ENCODE results near the gene SIRPD. TPM values are rescaled to one million over a fixed set of nuclear protein-coding genes. Genes with fewer than 3 reads are reported as not detected.

Gene SIRPD
- not detected for total RNA-seq
- polyA plus RNA-seq, result under 1 TPM in 2 of 4 donors, not detected in 2; 0.10 to 0.16 TPM

GRCh38 chr20:1557605-1558004 lies at the start of gene SIRPD:
SIRPD (minus strand) TSS chr20:1557705; CDS start chr20:1557653, 52 bp downstream.
- no peak within 1 kb of the TSS for H3K27ac ChIP-seq (ENCODE audit: insufficient read depth, low read length, poor library complexity, severe bottlenecking)
- Mint-ChIP-seq H3K9me3 (peaks cover 0 to 5% (median 3%) of the 10 kb centered on the region in 7 donors), H3K4me3 (no peak within 1 kb of the TSS), H3K27ac (peak within 1 kb of the TSS in 2 of 3 donors; percentile 68 to 79), H3K36me3 (peaks cover 31% of the 10 kb centered on the region), H3K4me1 (peaks cover 6 to 9% (median 7%) of the 10 kb centered on the region in 4 donors), H3K27me3 (no peaks in the 10 kb centered on the region)
- no peak within 1 kb of the TSS for H3K4me3 ChIP-seq (ENCODE audit: low read depth, low read length)
- no peaks in the 10 kb centered on the region for H3K4me1 ChIP-seq (ENCODE audit: control insufficient read depth, insufficient read depth, low read length, poor library complexity, severe bottlenecking)
- ATAC-seq (ENCODE audit: low read depth in 2 of 2) (no peak), DNase-seq (no peak)
- no peaks in the 10 kb centered on the region for H3K36me3 ChIP-seq (ENCODE audit: control insufficient read depth, insufficient read depth, low read length)
- no peaks in the 10 kb centered on the region for H3K27me3 ChIP-seq (ENCODE audit: control insufficient read depth, insufficient read depth, low read length)
- peaks cover 3 to 4% of the 10 kb centered on the region in 2 experiments for H3K9me3 ChIP-seq (ENCODE audit: control insufficient read depth in 2 of 2, low read length in 2 of 2)

- Histone ChIP-seq H3K27me3 (ENCODE audit: control insufficient read depth, insufficient read depth, low read length) (no peaks in the 10 kb centered on the region), H3K4me3 (ENCODE audit: low read depth, low read length) (no peak overlapping the region), H3K27ac (ENCODE audit: insufficient read depth, low read length, poor library complexity, severe bottlenecking) (no peak overlapping the region), H3K36me3 (ENCODE audit: control insufficient read depth, insufficient read depth, low read length) (no peaks in the 10 kb centered on the region), H3K4me1 (ENCODE audit: control insufficient read depth, insufficient read depth, low read length, poor library complexity, severe bottlenecking) (no peaks in the 10 kb centered on the region), H3K9me3 (ENCODE audit: control insufficient read depth in 2 of 2, low read length in 2 of 2) (no peaks in the 10 kb centered on the region)
- ATAC-seq (ENCODE audit: low read depth in 2 of 2), result no peak
- H3K27me3 Mint-ChIP-seq, result no peaks in the 10 kb centered on the region
- DNase-seq, result no peak
- H3K9me3 Mint-ChIP-seq, result no peaks in the 10 kb centered on the region
- H3K4me1 Mint-ChIP-seq, result no peaks in the 10 kb centered on the region
- H3K4me3 Mint-ChIP-seq, result no peak overlapping the region
- H3K36me3 Mint-ChIP-seq, result no peaks in the 10 kb centered on the region
- no peak overlapping the region for H3K27ac Mint-ChIP-seq
These were observed 43.2 kb upstream of the SIRPD start for GRCh38 chr20:1600736-1601135.

- Mint-ChIP-seq H3K27ac (no peak overlapping the region), H3K9me3 (no peaks in the 10 kb centered on the region), H3K27me3 (no peaks in the 10 kb centered on the region), H3K4me1 (no peaks in the 10 kb centered on the region), H3K36me3 (no peaks in the 10 kb centered on the region), H3K4me3 (no peak overlapping the region)
- no peak for DNase-seq
- Histone ChIP-seq H3K4me3 (ENCODE audit: low read depth, low read length) (no peak overlapping the region), H3K36me3 (ENCODE audit: control insufficient read depth, insufficient read depth, low read length) (no peaks in the 10 kb centered on the region), H3K27me3 (ENCODE audit: control insufficient read depth, insufficient read depth, low read length) (no peaks in the 10 kb centered on the region), H3K9me3 (ENCODE audit: control insufficient read depth in 2 of 2, low read length in 2 of 2) (no peaks in the 10 kb centered on the region), H3K4me1 (ENCODE audit: control insufficient read depth, insufficient read depth, low read length, poor library complexity, severe bottlenecking) (no peaks in the 10 kb centered on the region), H3K27ac (ENCODE audit: insufficient read depth, low read length, poor library complexity, severe bottlenecking) (no peak overlapping the region)
- ATAC-seq (ENCODE audit: low read depth in 2 of 2), result no peak
These were observed 37.8 kb upstream of the SIRPD start for GRCh38 chr20:1595333-1595732.

GRCh38 chr20:1588533-1589460 lies 31.3 kb upstream of the SIRPD start:
- Histone ChIP-seq H3K4me1 (ENCODE audit: control insufficient read depth, insufficient read depth, low read length, poor library complexity, severe bottlenecking) (no peaks in the 10 kb centered on the region), H3K27me3 (ENCODE audit: control insufficient read depth, insufficient read depth, low read length) (no peaks in the 10 kb centered on the region), H3K36me3 (ENCODE audit: control insufficient read depth, insufficient read depth, low read length) (no peaks in the 10 kb centered on the region), H3K9me3 (ENCODE audit: control insufficient read depth in 2 of 2, low read length in 2 of 2) (no peaks in the 10 kb centered on the region), H3K27ac (ENCODE audit: insufficient read depth, low read length, poor library complexity, severe bottlenecking) (no peak overlapping the region), H3K4me3 (ENCODE audit: low read depth, low read length) (no peak overlapping the region)
- ATAC-seq (ENCODE audit: low read depth in 2 of 2) (no peak), DNase-seq (peak in 1 of 3 donors; percentile 40)
- Mint-ChIP-seq H3K27me3 (no peaks in the 10 kb centered on the region), H3K4me1 (peaks cover 0 to 9% (median 0%) of the 10 kb centered on the region in 4 donors), H3K4me3 (peak overlapping the region in 2 of 4 donors; percentile 77 to 87), H3K27ac (peak overlapping the region in 1 of 3 donors; percentile 89), H3K9me3 (no peaks in the 10 kb centered on the region), H3K36me3 (no peaks in the 10 kb centered on the region)

- H3K27ac Mint-ChIP-seq, result peak overlapping the region in 1 of 3 donors; percentile 89
- no peaks in the 10 kb centered on the region for H3K27me3 ChIP-seq (ENCODE audit: control insufficient read depth, insufficient read depth, low read length)
- H3K4me1 ChIP-seq (ENCODE audit: control insufficient read depth, insufficient read depth, low read length, poor library complexity, severe bottlenecking), result no peaks in the 10 kb centered on the region
- no peaks in the 10 kb centered on the region for H3K9me3 ChIP-seq (ENCODE audit: control insufficient read depth in 2 of 2, low read length in 2 of 2)
- no peaks in the 10 kb centered on the region for H3K27me3 Mint-ChIP-seq
- DNase-seq, result no peak
- H3K36me3 Mint-ChIP-seq, result no peaks in the 10 kb centered on the region
- H3K4me3 ChIP-seq (ENCODE audit: low read depth, low read length), result no peak overlapping the region
- no peaks in the 10 kb centered on the region for H3K9me3 Mint-ChIP-seq
- H3K36me3 ChIP-seq (ENCODE audit: control insufficient read depth, insufficient read depth, low read length), result no peaks in the 10 kb centered on the region
- ATAC-seq (ENCODE audit: low read depth in 2 of 2), result no peak
- H3K4me3 Mint-ChIP-seq, result peak overlapping the region in 2 of 4 donors; percentile 77 to 87
- H3K4me1 Mint-ChIP-seq, result peaks cover 0 to 9% (median 0%) of the 10 kb centered on the region in 4 donors
- H3K27ac ChIP-seq (ENCODE audit: insufficient read depth, low read length, poor library complexity, severe bottlenecking), result no peak overlapping the region
These were observed 30.5 kb upstream of the SIRPD start for GRCh38 chr20:1587781-1588532.

GRCh38 chr20:1579488-1579887 lies 22.0 kb upstream of the SIRPD start:
- no peaks in the 10 kb centered on the region for H3K36me3 Mint-ChIP-seq
- DNase-seq, result no peak
- no peaks in the 10 kb centered on the region for H3K9me3 ChIP-seq (ENCODE audit: control insufficient read depth in 2 of 2, low read length in 2 of 2)
- H3K4me3 Mint-ChIP-seq, result no peak overlapping the region
- no peaks in the 10 kb centered on the region for H3K9me3 Mint-ChIP-seq
- no peaks in the 10 kb centered on the region for H3K36me3 ChIP-seq (ENCODE audit: control insufficient read depth, insufficient read depth, low read length)
- peaks cover 0 to 5% (median 0%) of the 10 kb centered on the region in 4 donors for H3K4me1 Mint-ChIP-seq
- H3K27me3 Mint-ChIP-seq, result no peaks in the 10 kb centered on the region
- H3K27ac Mint-ChIP-seq, result no peak overlapping the region
- ATAC-seq (ENCODE audit: low read depth in 2 of 2), result no peak
- no peak overlapping the region for H3K27ac ChIP-seq (ENCODE audit: insufficient read depth, low read length, poor library complexity, severe bottlenecking)
- no peaks in the 10 kb centered on the region for H3K4me1 ChIP-seq (ENCODE audit: control insufficient read depth, insufficient read depth, low read length, poor library complexity, severe bottlenecking)
- H3K4me3 ChIP-seq (ENCODE audit: low read depth, low read length), result no peak overlapping the region
- no peaks in the 10 kb centered on the region for H3K27me3 ChIP-seq (ENCODE audit: control insufficient read depth, insufficient read depth, low read length)

- Histone ChIP-seq H3K27me3 (ENCODE audit: control insufficient read depth, insufficient read depth, low read length) (no peaks in the 10 kb centered on the region), H3K4me3 (ENCODE audit: low read depth, low read length) (no peak overlapping the region), H3K36me3 (ENCODE audit: control insufficient read depth, insufficient read depth, low read length) (no peaks in the 10 kb centered on the region), H3K4me1 (ENCODE audit: control insufficient read depth, insufficient read depth, low read length, poor library complexity, severe bottlenecking) (no peaks in the 10 kb centered on the region), H3K27ac (ENCODE audit: insufficient read depth, low read length, poor library complexity, severe bottlenecking) (no peak overlapping the region), H3K9me3 (ENCODE audit: control insufficient read depth in 2 of 2, low read length in 2 of 2) (no peaks in the 10 kb centered on the region)
- ATAC-seq (ENCODE audit: low read depth in 2 of 2), result no peak
- no peaks in the 10 kb centered on the region for H3K9me3 Mint-ChIP-seq
- H3K27ac Mint-ChIP-seq, result no peak overlapping the region
- H3K27me3 Mint-ChIP-seq, result no peaks in the 10 kb centered on the region
- no peak overlapping the region for H3K4me3 Mint-ChIP-seq
- H3K4me1 Mint-ChIP-seq, result peaks cover 0 to 5% (median 0%) of the 10 kb centered on the region in 4 donors
- no peak for DNase-seq
- no peaks in the 10 kb centered on the region for H3K36me3 Mint-ChIP-seq
These were observed 20.4 kb upstream of the SIRPD start for GRCh38 chr20:1577906-1578305.

Data from CD4-positive, CD25-positive, alpha-beta regulatory T cell (primary cell).